Mucosa of gallbladder (tissue), 1 donor: ENCODE measurements around the gene CYBB. TPM values are rescaled to one million over a fixed set of nuclear protein-coding genes. Genes with fewer than 3 reads are reported as not detected.
A peak's percentile ranks its signal among the peaks of the same experiment; 100 is the strongest.

Experiments used
- DNase-seq: peaks from one replicate; pipeline ENCODE4 v3.0.0-alpha.2; 2020; ENCODE audit warnings: low spot score
- total RNA-seq: library from RNA; stranded (reverse); gene quantifications from one replicate; pipeline ENCODE4 v1.2.1, GENCODE V29; 2021
- donor health status: DM: no; HTN: no; CAD: no.

The CYBB gene
- total RNA-seq, 1 donor from 2014 or later: 41.8 TPM

DNA sequence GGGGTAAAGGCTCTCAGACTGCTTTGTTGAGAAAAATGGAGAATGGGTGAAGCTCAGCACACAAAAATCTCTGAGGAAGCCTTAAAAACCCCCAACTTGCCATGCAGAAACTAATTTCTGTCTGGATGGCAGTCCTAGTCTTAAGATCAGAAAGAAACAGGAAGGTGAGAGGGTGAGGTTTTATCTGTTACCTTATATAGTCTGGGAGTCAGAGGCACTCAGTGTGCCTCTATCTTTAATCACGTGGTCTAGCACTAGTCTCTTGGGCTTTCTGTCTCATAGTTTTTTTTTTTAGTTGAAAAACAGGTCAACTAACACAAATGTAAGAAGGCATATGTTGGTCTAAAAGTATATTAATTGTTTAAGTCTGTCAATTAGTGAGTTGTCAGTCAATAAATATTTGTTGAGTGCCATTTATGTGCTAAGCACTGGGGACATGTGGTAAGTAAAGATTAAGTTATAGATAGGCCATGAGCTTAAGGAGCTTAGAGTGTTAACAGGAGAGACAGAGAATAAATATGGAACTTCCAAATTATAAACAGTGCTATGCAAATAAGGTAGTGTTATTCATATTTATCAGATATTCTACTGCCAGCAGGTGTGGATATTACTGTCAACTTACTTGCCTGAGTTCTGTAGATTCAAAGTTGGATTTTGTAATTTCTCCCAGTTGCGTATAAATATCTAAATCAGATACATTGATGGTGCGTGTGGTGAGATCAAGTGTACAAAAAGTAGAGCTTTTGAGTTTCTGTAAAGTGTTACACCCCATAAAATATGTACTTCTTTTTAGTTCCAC is 7.0 kb downstream of the CYBB start:
- DNase-seq: no peak

DNA sequence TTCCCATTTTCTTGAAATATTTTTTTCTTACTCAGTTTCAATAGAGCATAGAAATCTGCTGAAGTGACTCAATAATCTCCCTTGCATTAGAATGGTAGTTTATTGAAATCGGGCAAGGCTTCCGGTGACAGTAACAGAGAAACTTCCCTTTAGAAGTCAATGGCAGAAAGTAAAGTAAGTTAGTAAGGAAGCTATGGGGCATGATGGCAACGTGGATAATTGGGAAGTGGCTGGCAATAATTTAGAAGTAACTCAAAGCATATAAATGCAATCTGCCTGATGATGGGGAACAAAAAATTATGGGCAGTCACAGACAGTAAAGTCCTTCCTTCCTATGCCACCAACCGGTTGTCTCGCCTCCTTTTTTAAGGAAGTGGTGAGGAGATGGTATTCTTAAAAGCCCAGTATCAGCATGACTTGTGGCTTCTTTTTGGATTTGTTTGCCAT is 7.6 kb downstream of the CYBB start:
- DNase-seq: no peak

DNA sequence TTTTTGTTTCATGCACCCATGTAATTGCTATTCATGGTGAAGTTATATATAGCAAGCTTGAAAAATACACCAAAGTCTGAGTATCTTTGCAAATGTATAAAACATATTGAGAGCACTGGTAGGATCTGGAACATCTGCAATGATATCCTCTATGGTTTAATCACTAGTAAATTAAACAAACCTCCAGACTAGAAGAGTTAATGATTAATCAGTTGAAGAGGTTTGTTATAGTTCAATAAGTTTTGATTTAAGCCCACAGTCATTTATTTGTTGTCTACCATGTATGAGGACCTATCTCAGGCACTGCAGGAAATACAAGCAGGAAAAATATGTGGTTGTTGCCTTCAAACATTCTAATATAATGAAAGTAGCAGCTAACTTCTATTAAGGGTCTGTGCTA is 16.5 kb downstream of the CYBB start:
- DNase-seq: no peak

DNA sequence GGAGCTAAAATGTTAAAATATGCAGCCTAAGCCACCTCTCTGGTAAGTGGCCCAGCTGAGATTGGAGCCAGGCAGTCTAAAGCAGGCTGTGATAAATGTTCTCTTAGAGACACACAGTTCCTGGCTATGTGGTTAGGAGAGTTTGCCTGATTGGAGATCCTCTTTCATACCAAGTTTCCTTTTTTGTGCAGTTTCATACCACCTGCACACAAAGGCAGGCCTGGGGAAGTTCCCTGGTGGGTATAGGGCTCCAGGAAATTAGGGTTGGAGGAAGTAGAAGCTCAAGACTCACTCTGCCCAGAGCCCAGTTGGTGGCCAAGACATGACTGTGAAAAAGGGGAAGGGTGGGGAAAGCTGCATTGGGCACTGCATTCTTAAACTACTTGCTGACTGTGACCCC is 16.9 kb downstream of the CYBB start:
- peak; percentile 20 for DNase-seq

DNA sequence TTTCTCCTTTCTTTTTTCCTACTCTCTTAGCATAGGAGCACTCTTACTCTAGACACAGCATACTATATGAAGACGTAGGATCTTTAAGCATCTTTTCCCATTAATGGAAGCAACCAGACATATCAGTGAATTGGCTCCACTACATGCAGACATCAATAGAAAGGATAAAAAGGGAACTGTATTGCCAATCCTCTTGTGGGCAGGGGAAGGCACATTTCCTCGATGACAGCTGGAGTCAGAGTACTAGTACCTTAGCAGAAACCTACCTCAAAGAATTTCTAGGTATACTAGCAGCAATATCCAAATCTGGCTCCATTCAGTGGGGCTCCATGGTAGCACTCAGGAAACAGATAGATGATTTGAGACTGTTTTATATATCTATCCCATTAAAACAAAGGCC is 20.1 kb downstream of the CYBB start:
- DNase-seq: no peak

DNA sequence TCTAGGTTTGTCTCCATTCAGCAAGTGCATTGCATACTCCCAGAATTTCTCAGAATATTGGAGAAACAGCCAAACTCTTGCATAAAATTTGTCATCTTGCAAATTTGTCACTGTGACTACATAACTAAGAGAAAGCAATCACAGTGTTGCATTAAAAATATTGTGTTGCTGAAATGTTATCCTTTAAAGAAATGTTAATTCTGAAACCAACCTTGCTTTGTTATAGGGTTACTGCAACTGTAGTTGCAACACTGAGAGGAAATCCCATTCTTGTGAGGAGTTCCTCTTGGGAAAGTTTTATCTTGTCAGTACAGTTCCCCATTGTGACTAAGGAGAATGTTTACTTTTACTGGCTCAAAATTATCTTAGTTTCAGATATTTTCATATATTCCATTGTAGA is 20.9 kb downstream of the CYBB start:
- DNase-seq: no peak

DNA sequence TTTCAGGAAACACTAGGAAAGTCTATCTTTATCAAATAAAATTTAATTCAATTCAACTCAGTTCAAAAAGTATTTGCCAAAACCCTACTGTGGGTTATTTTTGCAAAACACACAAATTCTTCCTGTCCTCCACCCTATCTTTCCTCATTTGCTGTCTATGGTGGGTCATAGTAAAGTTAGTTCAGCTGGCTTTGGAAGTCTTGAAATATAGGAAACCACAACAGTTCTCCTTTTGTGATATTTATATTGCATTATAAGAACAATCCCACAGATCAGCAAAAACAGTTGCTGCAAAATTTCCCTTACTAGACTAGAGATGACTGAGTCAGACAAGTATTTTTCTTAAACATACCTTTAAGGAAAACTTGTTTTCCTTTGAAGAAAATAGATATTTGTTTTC is 22.2 kb downstream of the CYBB start:
- no peak for DNase-seq

DNA sequence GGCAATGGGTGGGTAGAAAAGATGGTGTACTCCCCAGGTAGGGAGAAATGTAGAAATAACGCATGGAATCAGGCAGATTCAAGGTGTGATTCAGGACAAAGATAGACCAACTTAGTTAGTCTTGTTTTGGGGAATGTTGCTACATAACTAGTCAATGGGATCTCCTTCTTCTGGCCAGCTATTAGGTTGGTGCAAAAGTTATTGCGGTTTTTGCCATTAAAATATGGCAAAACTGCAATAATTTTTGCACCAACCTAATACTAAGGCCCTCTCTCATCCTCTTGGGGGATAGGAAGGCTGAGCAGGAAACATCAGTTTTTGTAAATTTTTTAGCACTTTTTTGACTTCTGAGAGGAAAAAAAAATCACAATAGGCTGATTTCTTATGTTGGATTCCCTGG is 23.2 kb downstream of the CYBB start:
- no peak for DNase-seq

DNA sequence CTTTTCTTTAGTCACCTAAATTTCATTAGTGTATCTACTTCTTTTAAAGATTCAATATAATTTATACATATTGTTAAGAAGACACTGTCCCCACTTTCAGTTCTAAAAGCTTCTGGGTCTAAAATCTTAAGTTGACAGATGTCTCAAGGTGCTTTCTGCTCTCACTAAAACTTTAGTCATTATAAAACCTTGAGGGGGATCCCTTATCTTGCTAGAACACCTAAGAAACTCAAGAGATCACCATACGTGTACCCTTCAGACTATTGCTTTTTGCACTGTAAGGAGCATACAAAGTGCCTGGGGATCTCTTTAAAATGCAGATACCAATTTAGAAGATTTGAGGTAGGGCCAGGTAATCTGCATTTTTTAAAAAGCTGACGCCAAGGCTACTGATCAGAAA is 30.1 kb downstream of the CYBB start:
- DNase-seq: no peak

DNA sequence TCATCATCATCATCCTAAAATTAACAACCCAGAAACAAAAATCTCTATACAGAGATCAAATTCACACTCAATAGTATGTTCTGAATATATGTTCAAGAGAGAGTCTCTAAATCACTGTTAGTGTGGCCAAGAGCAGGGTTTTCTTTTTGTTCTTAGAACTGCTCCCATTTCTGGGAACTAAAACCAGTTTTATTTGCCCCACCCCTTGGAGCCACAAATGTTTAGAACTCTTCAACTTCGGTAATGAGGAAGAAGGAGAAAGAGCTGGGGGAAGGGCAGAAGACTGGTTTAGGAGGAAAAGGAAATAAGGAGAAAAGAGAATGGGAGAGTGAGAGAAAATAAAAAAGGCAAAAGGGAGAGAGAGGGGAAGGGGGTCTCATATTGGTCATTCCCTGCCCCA is 32.3 kb downstream of the CYBB start:
- no peak for DNase-seq

DNA sequence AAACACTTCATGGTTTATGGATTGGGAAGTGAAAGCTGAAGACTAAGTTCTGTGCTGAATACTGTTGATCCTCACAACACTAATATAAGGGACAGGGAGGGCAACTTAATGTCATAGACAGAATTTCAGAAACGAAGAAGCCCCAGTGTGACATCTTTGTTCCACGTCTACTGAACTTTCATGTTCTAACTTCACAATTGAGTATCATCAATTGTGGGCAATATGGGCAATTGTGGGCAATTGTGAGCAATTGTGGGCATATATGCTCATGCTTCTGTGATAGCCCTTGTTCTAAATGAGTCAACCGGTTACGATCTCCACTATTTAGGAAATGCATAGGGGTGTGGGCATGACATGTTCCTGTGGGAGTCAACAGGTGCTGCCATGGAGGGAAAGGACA is 33.7 kb downstream of the CYBB start:
- DNase-seq: no peak

DNA sequence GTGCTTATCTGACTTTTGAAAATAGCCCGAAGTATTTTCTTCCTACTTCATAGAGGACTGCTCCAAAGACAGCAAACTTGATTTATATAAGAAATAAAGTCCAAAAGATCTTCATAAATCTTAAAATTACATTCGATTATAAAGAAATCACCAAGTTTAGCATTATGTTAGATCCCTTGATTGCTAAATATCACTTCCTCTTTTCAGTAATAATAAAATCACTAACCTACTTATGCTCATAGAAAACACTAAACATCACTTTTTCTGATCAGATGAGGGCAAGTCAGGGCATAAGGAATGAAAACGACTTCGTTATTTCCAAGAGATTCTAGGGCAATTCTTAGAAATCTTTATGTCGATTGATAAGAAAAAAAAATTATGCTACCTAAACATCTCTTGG is 35.5 kb downstream of the CYBB start:
- DNase-seq: no peak

DNA sequence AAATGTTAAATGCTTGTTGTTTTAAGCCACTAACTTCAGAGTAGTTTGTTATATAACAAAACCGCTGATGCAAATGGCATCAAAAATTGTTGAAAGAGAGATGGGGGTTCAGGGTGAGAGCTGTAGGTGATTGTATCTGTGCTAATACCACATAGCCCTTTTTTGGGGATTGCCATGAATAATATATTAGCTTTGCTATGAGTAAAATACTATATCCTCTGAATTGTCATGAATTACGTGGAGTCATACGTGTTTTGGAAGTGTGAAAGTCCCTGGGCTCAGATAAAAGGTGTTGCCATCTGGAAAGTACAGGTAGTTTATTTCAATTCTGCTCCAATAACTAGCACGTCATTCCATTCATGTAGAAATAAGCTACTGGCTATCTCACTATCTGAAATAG is 36.9 kb downstream of the CYBB start:
- DNase-seq: no peak

DNA sequence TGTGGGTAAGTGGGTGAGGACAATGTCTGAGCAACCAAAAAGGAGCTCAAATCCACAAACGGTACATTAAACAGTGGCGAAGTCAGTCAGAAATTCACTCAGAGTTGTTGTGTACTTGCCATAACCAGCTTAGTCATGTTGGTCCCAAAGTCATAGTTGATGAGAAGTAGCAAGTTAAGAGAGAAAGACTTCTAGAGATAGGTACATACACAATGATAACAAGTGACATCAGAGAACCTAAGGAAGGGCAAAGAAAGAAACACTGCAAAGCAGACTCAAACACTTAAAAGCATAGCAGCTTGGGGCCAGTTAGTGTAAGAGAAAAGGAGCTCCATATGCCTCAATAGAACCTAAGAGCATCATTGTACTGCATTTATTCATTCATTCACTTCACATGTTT is 37.3 kb downstream of the CYBB start:
- no peak for DNase-seq

DNA sequence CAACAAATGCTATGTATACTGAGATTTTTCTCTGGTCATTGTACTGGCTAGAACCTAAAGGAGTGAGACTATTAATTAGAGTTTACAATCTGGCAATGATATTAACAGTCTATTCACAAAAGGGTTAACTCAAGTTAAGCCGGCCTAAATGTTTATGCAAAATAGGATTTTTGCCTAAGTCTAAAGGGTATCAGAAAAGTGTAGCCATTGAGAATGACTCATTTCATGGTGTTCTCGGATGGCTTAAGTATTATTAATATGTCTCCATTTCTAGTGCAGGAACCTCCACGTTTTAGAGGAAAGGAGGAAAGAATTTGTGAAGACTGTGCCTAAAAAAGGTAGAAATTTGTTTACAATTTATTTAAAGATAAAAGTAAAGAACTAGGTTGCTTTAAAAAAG is 37.7 kb downstream of the CYBB start:
- DNase-seq: no peak

DNA sequence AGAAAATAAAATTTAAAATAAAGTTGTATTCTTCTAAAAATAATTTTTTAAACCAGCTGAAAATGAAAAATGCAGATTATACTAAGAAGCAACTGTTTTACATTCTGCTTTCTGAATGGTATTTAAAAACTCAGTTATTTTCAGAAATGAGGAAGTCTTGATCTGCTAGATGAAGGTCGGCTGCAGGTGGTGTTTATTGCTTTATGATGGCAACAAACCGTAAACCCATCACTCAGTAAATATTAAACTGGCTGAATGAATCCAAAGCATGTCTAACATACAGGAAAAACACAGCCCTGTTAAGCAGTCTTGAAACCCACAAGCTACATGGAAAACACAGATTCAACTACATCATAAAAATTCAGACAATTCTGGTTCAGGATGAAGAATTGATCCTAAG is 38.2 kb downstream of the CYBB start:
- DNase-seq: no peak

DNA sequence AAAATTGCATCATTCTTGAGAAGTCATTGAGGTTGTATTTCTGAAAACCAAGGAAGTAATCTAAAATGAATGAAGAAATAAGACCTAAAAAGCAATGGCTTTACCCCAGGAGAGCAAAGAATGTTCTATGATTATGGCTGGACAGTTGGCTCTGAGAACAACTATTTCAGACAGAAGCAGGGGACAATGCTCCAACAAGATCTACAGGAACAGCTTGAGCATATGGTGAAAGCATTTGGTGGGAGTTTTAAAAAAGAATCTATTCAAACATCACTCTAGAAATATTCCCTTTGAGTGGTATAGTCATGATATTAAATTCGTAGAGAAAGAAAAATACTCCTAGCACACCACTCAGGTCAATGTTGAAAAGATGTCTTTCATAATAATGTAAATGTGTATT is 40.8 kb downstream of the CYBB start:
- DNase-seq: no peak

DNA sequence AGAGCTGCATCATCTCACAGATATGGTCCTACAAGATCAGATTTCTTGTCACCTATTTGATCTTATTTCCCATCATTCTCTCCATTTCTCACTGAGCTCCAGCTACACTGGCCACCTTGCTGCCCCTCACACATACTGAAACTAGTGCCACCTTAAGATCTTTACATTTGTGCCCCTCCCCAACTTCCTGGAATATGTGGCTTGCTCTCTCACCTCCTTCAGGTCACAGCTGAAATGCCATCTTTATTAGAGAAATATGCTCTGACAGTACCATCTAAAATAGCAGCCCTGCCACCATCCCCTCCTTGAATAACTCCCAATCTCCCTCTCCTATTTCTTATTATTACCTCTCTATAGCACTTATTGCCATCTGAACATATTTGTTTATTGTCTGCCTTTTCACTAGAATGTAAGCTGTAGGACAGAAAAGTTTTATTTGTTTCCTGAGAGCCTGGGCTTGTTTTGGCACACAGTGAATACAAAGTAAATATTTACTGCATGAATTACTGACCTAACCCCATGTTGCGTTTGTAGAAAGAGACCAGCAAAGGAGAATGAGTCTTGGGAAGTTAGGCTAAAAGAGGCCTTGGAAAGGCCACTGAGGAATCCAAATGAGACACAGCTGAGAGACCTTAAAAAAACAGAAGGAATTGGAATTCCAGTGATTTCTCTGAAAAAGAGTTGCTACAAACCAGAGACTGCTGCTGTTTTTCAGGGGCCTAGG is 44.8 kb downstream of the CYBB start:
- DNase-seq: no peak

DNA sequence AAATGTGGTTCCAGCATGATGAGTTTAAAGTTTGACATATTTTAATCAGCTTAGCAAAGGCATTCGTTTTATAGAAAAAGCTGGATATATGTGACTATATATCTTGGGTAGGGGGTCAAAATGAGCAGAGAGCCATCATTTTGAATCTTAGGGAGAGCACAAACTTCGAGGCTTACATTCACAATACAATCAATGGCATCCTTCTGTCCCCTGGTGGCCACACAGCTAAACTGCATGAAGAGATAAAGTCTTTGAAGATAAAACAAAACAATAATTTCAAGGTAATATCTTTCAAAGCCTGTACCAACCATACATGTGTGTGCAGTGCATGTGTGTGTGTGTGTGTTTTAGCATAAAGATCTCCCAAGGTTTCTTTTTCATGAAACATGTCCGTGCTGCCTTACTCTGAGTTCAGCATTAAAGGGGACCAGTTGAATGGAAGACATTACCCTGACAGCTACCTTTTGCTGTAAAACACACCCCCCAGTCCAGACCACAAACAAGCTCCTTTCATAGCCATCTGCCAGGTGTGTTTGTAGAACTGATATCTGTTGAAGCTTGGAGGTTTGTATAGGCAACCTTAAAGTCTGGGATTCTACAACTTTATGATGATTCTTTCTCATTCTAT is 45.5 kb downstream of the CYBB start:
- DNase-seq: peak; percentile 49

DNA sequence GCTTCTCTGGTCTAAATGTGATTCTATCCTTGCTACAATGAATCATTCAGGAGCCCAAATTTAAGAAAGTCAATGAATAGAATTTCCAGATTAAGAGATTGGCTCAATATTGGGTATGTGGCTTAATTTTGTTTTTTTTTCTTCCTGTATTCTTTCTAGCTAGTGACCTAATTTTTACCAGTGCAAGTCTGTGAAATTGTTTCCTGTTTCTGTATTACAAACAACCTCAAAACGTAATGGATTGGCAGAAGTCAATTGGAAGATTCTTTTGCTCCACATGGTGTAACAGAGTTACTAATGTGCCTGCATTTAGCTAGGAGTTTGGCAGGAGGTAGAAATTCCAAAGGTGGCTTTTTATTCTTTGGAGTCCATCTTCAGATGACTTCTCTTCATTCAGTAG is 49.9 kb downstream of the CYBB start:
- DNase-seq: no peak

DNA sequence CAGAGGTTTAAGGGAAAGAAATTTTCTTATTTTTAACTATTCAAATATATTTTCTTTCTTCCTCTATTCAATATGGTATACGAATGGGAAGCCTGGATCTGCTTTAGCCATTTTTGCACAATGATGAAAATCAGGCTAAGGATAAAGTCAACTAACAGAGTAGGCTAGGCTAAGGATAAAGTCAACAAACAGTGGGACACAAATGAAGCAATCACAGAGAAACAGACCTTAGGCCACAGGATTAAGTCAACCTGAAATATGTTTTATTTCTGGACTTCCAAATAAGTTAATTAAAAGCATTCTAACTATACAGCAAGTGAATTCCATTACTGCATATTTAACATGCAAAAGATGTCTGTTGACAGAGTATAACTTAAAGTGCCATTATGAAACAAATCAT is 50.5 kb downstream of the CYBB start:
- DNase-seq: no peak

DNA sequence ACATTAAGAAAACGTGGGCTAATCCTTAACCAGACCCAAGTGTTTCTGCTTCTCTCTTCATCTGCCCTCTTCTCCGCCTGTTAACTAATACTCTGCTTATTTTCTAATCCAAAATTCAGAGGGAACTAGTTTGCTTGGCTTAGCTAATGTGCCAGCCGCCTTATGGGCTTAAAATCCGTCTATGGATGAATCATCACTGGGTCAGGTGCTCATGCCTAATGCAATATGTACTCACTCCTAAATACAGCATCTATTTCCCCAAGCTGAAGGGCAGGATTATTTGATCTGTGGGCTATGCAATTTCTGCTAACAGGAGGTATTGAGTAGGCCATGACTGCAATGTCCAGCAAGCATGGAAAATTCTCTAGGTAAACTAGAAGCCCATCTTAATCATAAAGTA is 55.1 kb downstream of the CYBB start:
- no peak for DNase-seq

DNA sequence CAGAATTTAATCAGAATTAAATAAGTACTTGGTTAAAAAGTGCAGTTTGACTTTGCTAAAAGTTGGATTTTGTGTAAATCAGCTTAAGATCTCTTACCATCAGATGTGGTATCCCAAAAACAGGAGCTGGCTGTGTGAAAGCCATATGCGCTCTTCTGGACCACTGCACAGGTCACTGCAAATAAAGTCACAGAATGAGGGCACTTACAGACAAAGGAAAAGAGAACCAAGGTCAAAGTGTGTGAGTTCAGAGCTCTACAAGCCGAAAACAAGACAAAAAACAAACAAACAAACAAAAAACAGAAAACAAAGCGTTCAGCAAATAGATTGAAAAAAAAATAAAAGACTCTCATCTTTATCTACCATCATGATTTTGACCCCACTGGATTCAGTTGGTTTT is 61.1 kb downstream of the CYBB start:
- no peak for DNase-seq
